T-helper 2 cell treated with Interferon-gamma antibody and Interleukin-4, amounts not matched to agents 100 ng/mL and 5 ng/mL, for 36 hours (primary cell): ENCODE measurements around the gene FLT4. TPM values are rescaled to one million over a fixed set of nuclear protein-coding genes. Genes with fewer than 3 reads are reported as not detected.
"Not testable (repeated sequence)": the region's sequence is repeated elsewhere in the genome, so short reads cannot be mapped to it uniquely, and the experiment has no call there.

Source experiments
- intact Hi-C: fragments of 100-400 bp; cut with micrococcal nuclease; formaldehyde crosslinking; loops from one replicate; pipeline ENCODE4 v1.15.1; 2023
- total RNA-seq: library from RNA; stranded (reverse); gene quantifications from 2 replicates; pipeline ENCODE4 v1.2.3, GENCODE V29; 2022

FLT4 gene
- total RNA-seq, result 0.95 and 1.4 TPM in 2 replicates

- intact Hi-C loops, result no loop called here
These were observed at the start of gene FLT4 for GRCh38 chr5:180649297-180650039. TSS of gene FLT4 (minus strand) at chr5:180649600. CDS start at chr5:180649545, 55 bp downstream.

- intact Hi-C loops, result no loop called here
These were observed 49.6 kb upstream of the FLT4 start for GRCh38 chr5:180699042-180699441.

GRCh38 chr5:180696116-180696515, 46.7 kb upstream of the FLT4 start:
- intact Hi-C loops, result no loop called here

- intact Hi-C loops, result no loop called here
These were observed 43.0 kb upstream of the FLT4 start for GRCh38 chr5:180692429-180692828.

GRCh38 chr5:180691046-180691445, 41.6 kb upstream of the FLT4 start:
- intact Hi-C loops, result no loop called here

- intact Hi-C loops, result no loop called here
These were observed 41.2 kb upstream of the FLT4 start for GRCh38 chr5:180690562-180690961.

- intact Hi-C loops, result no loop called here
These were observed 40.4 kb upstream of the FLT4 start for GRCh38 chr5:180689775-180690174.

- intact Hi-C loops, result no loop called here
These were observed 39.8 kb upstream of the FLT4 start for GRCh38 chr5:180689071-180689694.

- intact Hi-C loops, result no loop called here
These were observed 39.1 kb upstream of the FLT4 start for GRCh38 chr5:180688330-180689070.

GRCh38 chr5:180686799-180687198, 37.4 kb upstream of the FLT4 start:
- intact Hi-C loops, result not testable (repeated sequence)

- intact Hi-C loops, result no loop called here
These were observed 35.3 kb upstream of the FLT4 start for GRCh38 chr5:180684623-180685161.

GRCh38 chr5:180683220-180683922, 34.0 kb upstream of the FLT4 start:
- intact Hi-C loops, result no loop called here

- intact Hi-C loops, result no loop called here
These were observed 33.2 kb upstream of the FLT4 start for GRCh38 chr5:180682560-180682959.

GRCh38 chr5:180682008-180682407, 32.6 kb upstream of the FLT4 start:
- intact Hi-C loops, result not testable (repeated sequence)

GRCh38 chr5:180678319-180678718, 28.9 kb upstream of the FLT4 start:
- intact Hi-C loops, result not testable (repeated sequence)

- intact Hi-C loops, result no loop called here
These were observed 25.7 kb upstream of the FLT4 start for GRCh38 chr5:180675036-180675635.

GRCh38 chr5:180674090-180674475, 24.7 kb upstream of the FLT4 start:
- intact Hi-C loops, result not testable (repeated sequence)

GRCh38 chr5:180673371-180674089, 24.1 kb upstream of the FLT4 start:
- intact Hi-C loops, result no loop called here

- intact Hi-C loops, result not testable (repeated sequence)
These were observed 22.6 kb upstream of the FLT4 start for GRCh38 chr5:180671958-180672524.
